DMS 273 treated with DMSO at 0.1 percent for 48 hours (cell line): ENCODE measurements around the gene TGFB1I1.
"Not testable (repeated sequence)": the region's sequence is repeated elsewhere in the genome, so short reads cannot be mapped to it uniquely, and the experiment has no call there.

Experiments used
- DNase-seq: peaks from one replicate; lab custom pipeline; 2025; lab: John Stamatoyannopoulos, UW

TGFB1I1 gene

DNA sequence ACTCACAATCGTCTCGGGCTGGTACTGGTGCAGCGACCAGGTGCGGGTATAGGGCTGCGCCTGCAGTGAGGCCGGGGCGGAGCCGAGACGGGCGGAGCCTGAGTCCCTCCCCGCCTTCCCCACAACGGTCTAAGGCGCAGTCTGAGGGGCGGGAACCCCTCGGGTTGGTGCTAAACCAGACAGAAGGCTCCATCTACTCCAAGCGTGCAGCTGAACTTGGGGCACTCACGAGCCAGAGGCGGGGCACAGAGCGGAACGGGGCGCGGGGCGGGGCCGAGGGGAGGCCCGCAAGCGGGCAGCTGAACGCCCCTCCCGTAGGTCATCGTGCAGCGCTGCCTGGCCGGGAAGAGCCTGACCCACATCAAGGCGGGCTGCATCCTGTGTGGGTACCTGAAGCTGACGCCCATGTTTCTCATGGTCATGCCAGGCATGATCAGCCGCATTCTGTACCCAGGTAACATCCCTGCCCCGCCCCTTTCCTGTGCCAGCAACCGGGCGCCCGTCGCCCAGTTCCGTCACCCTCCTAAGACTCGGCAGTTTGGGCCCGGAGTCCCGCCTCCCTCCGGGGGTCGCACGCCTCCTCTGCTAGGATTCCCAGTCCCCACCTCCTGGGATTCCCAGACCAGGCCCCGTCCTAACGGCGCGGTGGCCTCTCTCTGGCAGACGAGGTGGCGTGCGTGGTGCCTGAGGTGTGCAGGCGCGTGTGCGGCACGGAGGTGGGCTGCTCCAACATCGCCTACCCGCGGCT, 15.9 kb downstream of the TGFB1I1 start:
- DNase-seq: no peak

DNA sequence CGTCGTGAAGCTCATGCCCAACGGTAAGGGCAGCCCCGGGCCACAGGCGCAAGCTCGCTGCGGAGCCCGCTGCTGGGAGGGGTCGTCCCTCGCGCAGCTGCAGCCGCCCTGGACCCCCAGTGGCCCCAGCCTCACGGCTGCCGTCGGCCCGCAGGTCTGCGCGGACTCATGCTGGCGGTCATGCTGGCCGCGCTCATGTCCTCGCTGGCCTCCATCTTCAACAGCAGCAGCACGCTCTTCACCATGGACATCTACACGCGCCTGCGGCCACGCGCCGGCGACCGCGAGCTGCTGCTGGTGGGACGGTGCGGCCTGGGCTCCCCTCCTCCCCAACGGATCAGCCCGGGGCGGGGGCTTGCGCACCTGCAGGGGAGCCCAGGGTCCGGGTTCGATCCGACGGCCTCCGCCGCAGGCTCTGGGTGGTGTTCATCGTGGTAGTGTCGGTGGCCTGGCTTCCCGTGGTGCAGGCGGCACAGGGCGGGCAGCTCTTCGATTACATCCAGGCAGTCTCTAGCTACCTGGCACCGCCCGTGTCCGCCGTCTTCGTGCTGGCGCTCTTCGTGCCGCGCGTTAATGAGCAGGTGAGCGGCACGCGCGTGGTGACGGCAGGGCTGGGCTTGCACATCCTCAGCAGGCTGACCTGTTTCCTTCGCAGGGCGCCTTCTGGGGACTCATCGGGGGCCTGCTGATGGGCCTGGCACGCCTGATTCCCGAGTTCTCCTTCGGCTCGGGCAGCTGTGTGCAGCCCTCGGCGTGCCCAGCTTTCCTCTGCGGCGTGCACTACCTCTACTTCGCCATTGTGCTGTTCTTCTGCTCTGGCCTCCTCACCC, 16.7 kb downstream of the TGFB1I1 start:
- DNase-seq: no peak

- no peak for DNase-seq
Measured at GRCh38 chr16:31489298-31489564, 17.3 kb downstream of the TGFB1I1 start.

- no peak for DNase-seq
Measured at GRCh38 chr16:31489616-31490584, 17.9 kb downstream of the TGFB1I1 start.

DNA sequence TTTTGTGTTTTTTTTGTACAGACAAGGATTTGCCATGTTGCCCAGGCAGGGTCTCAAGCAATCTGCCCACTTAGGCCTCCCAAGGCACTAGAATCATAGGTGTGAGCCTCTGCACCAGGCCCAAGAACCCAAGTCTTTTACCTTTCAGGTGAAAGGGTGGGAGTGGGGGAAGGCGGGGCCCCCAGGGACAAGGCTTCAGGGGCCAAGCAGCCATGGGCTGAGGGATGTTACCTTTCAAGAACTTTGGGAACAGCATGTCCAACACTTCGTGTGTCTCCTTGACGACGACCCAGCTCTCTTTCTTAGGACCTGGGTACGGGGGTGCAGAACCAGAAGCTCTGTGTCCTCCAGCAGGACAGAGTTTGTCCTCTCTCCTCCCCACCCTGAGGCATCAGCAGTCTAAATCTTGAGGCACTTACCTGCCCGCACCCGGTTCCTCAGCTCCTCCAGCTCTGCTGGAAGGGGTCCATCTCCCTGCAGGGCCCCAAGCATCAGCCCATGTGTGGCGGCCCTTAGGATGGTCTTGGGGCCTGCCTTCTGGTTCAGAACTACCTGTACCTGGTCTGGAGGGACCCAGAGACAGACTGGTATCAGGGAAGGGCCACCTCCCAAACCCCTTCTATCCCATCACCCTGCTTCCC, 19.9 kb downstream of the TGFB1I1 start:
- DNase-seq: no peak

GRCh38 chr16:31493506-31494125, 21.7 kb downstream of the TGFB1I1 start:
- no peak for DNase-seq

DNA sequence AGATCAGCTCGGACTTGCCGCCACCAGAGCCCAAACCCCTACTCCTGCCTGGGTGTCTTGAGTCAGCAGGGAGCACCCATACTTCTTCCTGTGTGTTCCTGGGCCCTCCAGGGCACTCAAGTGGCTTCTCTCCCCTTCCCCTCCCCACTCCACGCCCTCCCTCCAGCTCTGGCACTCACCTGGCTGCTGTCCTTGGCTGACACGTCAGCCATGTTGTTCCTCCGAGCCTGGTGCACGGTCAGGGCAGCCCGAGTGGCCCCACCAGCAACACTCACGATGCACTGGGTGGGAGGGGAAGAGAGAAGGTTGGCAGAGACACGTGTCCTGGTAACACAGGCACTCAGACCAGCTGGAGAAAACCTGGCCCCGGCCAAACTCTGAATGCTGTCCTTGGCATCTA, 24.7 kb downstream of the TGFB1I1 start:
- DNase-seq: no peak

GRCh38 chr16:31498493-31498892, 26.5 kb downstream of the TGFB1I1 start:
- DNase-seq: no peak

- DNase-seq: no peak
Measured at GRCh38 chr16:31499928-31500327, 28.0 kb downstream of the TGFB1I1 start.

DNA sequence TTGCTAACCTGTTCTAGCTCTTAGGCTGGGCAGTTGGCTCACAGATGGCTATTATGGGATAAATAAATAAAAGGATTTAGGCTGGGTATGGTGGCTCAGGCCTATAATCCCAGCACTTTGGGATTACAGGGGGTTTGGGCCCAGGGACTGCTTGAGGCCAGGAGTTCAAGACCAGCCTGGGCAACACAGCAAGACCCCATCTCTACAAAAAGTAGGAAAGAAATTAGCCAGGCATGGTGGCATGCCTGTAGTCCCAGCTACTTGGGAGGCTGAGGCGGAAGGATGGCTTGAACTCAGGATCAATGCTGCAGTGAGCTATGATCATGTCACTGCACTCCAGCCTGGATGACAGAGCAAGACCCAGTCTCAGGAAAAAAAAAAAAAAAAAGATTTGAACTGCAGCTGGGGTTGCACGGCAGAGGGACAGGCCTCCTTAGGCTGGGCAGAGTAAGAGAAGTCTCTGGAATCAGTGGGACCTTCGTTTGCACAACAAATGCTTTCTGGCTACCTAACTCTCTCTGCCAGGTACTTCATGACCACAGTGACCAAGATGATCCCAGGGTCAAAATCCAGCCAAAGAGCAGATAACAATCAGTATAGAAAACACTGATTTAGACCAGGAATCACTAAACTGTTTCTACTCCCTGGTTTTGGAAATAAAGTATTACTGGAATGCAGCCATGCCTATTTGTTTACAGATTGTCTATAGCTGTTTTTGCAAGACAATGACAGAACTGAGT, 29.4 kb downstream of the TGFB1I1 start:
- DNase-seq: no peak

DNA sequence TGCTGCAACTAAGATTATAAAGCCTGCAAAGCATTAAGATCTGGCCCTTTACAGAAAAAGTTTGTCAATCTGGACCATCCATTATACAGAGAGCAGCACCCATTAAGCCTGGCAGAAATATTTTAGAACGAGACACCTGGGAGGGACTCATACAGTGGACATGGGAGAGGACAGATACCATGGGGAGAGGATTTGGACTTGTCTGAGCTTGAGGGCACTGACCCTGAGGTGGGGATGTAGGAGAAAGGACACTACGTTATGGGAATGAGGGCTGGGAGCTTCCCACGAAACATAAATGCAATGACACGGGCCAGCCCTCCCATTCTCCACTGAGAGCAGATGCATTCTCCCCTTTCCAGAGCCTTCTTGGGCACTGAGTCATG, 30.0 kb downstream of the TGFB1I1 start:
- DNase-seq: no peak

DNA sequence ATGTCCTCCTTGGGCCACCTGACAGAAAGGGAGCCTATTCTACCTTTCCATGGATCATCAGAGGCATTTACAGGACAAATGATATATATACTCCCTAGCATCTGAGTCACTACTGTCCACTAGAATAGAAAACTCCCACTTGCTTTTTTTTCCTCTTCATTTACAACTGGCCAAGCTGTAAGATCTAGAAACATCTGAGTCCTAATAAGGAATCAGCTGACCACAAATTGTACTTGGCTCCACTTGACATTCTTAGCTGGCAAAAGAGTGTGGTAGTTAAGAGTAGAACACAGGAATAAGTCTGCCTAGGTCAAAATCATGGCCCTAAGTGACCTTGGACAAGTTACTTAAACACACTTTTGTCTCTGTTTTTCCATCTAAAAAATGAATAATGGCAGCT, 31.0 kb downstream of the TGFB1I1 start:
- no peak for DNase-seq

DNA sequence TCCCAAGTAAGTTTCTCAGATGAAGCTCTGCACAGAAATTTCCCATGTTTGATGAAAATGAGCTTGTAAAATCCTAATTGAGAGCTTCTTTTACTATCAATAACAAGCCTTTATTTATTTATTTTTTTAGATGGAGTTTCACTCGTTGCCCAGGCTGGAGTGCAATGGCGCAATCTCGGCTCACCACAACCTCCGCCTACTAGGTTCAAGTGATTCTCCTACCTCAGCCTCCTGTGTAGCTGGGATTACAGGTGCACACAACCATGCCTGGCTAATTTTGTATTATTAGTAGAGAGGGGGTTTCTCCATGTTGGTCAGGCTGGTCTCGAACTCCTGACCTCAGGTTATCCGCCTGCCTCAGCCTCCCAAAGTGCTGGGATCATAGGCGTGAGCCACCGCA, 31.6 kb downstream of the TGFB1I1 start:
- DNase-seq: not testable (repeated sequence)

GRCh38 chr16:31504159-31504558, 32.2 kb downstream of the TGFB1I1 start:
- no peak for DNase-seq

GRCh38 chr16:31505483-31505882, 33.5 kb downstream of the TGFB1I1 start:
- no peak for DNase-seq

DNA sequence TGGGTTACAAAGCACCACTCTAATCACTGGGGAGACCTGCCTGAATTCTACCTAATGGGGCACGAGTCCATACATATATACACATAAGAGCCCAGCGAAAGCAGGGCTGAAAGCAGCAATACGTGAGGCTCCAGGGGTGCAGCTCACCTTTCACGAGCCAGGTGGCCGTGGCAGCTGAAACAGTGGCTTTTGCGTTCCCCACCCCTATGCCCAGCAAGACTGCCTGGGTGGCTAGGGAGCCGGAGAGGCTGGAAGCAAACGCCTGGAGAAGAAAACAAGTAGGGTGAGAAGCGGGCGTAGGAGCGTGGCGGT, 35.6 kb downstream of the TGFB1I1 start:
- no peak for DNase-seq

DNA sequence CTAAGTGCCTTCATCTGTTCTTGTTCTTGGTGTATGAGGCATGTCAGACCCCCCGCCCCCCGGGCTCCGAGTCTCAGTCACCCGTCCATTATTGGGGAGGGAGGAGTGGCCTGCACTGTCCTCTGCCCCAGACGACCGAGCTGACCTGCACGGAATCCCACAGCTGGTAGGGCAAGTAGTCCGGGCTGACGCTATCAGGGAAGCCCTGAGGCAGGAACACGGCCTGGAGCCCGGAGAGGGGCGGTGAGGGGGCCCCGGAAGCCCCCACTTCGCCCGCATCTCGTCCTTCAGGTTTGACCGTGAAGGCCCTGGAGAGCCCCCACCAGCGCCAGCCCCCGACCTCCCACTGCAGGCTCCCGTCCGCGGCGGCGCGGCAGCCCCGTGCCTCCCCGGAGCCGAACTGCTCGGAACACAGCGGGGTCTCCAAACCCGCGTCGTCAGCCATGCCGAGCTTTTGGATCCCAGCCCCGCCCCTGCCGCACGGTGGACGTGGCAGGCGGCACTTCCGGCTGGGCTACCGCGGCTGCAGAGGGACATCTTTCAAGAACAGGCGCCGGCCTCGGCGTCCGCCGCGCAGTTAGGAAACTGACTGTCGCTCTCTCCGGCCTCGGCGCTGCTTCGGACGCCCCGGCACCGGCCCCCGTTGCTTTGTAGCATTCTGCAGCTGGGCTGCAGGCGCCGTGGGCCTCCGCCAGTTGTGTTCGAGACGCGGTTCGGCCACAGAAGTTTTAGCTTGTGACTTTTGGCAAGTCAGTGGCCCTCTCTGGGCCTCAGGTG, 36.2 kb downstream of the TGFB1I1 start, which contains the start of gene RUSF1:
Gene RUSF1, minus strand, starts transcription at position 463 of the 777 bp plus-strand sequence. Its CDS starts 18 bp downstream, at position 445.
- DNase-seq: peak; percentile 62

DNA sequence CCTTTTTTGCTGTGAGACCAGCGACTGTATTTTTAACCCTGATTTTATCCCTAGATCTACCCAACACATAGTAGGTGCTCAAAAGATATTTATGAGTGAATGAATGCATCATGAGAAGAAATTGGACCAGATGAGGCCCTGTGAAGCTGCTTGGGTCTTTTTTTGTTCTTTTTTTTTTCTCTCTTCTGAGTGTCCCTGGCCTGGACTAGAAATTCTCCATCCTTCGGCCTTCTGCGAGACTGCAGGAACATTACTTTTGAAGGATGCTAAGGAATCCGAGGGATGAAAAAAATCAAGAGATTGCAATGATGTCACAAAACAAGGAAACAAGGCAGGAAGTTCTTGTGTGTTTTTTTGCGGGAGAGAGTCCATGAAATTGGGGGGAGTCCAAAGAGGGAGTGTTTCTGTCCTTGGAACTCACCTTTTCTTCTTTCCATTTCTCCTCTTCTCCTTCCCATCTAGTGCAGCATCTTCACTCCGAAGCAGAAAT, 36.8 kb downstream of the TGFB1I1 start:
- no peak for DNase-seq

DNA sequence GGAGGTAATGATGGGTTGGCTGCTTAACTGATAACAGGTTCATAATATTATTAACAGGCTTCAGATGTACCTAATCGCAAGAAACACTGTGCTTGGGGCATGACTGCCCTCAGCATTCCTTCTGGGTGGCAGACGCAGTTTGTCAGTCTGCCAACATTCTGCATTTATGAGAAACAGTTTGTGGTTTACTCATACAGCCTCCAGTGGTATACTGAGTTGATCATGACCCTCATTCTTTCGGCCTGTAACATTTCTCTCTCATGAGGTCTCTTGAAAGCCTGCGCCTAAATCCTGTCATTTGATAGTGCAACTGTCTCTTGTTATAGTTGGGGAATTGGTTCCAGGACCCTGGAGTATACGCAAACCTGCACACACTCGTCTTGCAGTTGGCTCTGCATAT, 41.2 kb downstream of the TGFB1I1 start:
- no peak for DNase-seq

DNA sequence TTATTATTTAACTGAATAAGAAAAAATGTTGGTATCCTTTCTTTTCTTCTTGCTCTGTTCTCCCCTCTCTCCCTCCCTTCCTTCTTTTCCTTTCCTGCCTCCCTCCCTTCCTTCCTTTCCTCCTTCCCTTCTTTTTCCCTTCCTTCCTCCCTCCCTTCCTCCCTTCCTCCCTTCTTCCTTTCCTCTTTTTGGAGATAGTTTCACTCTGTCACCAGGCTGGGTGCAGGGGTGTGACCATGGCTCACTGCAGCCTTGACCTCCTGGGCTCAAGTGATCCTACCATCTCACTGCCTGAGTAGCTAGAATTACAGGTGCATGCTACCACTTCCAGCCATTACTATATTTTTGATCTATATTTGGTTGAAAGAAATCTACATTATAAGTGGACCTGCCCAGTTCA, 41.9 kb downstream of the TGFB1I1 start:
- DNase-seq: no peak
